GM19238 (cell line): ENCODE results near the gene HMBS.
A peak's percentile ranks its signal among the peaks of the same experiment; 100 is the strongest.

Source experiments
- DNase-seq: peaks from one replicate; pipeline ENCODE4 v3.0.0; 2011; ENCODE audit warnings: low spot score; ENCODE audit not compliant: insufficient read length

Gene HMBS

GRCh38 chr11:119067371-119068222 is 17.1 kb upstream of the HMBS start, which contains the start of gene VPS11:
VPS11 (plus strand) TSS chr11:119067818; CDS start chr11:119067824, 6 bp downstream.
- DNase-seq = peak; percentile 100

- DNase-seq = no peak
Measured at GRCh38 chr11:119077839-119078238, 6.8 kb upstream of the HMBS start.

GRCh38 chr11:119078675-119079420 is 5.8 kb upstream of the HMBS start:
- no peak for DNase-seq

- DNase-seq = no peak
Measured at GRCh38 chr11:119081682-119082260, 2.9 kb upstream of the HMBS start.

GRCh38 chr11:119085437-119085847 is 761 bp downstream of the HMBS start:
- no peak for DNase-seq

GRCh38 chr11:119087123-119087522 is 2.4 kb downstream of the HMBS start:
- no peak for DNase-seq

DNA sequence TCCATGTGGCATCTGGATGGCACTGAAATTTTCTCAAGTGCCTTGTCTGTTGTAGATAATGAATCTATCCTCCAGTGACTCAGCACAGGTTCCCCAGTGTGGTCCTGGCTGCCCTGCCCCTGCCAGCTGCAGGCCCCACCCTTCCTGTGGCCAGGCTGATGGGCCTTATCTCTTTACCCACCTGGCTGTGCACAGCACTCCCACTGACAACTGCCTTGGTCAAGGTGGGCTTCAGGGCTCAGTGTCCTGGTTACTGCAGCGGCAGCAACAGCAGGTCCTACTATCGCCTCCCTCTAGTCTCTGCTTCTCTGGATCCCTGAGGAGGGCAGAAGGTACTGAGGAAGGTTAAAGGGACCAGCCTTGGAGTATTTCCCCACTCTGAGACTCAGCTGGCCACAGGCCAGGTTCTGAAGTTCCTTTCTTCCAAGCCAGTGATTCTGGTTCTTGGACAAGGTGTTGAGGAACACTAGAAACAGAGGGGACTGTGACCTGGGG is 3.1 kb downstream of the HMBS start:
- no peak for DNase-seq

- no peak for DNase-seq
Measured at GRCh38 chr11:119088406-119088805, 3.7 kb downstream of the HMBS start.

DNA sequence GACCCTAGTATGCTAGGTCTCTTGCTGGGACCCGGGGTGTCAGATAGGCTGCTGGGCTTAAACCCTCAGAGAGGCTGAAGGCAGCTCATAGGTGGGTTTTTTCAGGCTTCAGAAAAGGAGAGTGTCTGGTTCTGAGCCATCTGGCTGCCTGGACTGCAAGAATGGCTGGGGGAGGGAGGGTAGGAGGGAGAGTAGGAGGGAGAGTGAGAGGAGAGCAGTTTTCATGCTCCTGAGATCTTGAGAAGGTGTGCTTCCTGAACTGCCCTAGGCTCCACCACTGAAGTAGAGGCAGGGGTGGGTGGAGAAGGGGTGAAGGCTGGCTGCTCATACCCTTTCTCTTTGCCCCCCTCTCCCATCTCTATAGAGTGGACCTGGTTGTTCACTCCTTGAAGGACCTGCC is 4.6 kb downstream of the HMBS start:
- no peak for DNase-seq

GRCh38 chr11:119091178-119091577 is 6.5 kb downstream of the HMBS start:
- DNase-seq = no peak

DNA sequence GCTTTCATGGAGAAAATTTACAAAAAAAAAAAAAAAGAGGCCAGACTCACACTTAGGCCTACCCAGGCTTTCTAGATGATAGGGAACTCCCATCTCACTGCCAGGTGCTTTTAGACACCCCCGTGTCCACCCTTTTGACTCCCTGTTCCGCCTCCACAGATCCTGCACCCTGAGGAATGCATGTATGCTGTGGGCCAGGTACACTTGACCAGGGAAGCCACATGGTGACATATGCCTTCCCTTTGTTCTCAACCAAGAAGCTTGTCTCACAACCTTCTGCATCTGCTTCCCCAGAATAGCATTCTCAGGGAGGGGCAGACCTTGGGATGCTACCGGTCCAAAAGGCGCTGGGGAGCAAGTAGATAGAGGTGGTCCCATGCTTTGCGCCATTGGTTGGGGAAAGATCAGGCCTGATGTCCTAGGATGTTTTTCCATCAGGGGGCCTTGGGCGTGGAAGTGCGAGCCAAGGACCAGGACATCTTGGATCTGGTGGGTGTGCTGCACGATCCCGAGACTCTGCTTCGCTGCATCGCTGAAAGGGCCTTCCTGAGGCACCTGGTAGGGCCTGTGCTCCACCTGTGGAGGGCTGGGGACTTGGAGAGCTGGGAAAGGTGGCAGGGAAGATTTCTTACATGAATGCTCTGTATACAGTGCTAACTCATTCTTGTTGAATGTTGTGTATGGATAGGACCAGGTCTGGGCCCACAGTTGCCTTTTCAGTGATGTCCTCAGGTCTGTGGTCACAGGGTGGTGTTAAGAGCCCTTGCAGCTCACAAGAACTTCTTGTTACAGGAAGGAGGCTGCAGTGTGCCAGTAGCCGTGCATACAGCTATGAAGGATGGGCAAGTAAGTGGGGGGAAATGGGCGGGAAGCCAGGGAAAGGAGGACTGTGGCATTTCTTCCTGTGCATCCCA is 7.5 kb downstream of the HMBS start:
- DNase-seq = no peak

- no peak for DNase-seq
Measured at GRCh38 chr11:119092880-119093842, 8.5 kb downstream of the HMBS start.

GRCh38 chr11:119093942-119094815 is 9.5 kb downstream of the HMBS start:
- no peak for DNase-seq

- DNase-seq = peak; percentile 37
Measured at GRCh38 chr11:119094816-119095065, 10.1 kb downstream of the HMBS start.

- DNase-seq = peak; percentile 96
Measured at GRCh38 chr11:119095066-119095880, 10.6 kb downstream of the HMBS start.

GRCh38 chr11:119099711-119100110 is 15.0 kb downstream of the HMBS start:
- no peak for DNase-seq

DNA sequence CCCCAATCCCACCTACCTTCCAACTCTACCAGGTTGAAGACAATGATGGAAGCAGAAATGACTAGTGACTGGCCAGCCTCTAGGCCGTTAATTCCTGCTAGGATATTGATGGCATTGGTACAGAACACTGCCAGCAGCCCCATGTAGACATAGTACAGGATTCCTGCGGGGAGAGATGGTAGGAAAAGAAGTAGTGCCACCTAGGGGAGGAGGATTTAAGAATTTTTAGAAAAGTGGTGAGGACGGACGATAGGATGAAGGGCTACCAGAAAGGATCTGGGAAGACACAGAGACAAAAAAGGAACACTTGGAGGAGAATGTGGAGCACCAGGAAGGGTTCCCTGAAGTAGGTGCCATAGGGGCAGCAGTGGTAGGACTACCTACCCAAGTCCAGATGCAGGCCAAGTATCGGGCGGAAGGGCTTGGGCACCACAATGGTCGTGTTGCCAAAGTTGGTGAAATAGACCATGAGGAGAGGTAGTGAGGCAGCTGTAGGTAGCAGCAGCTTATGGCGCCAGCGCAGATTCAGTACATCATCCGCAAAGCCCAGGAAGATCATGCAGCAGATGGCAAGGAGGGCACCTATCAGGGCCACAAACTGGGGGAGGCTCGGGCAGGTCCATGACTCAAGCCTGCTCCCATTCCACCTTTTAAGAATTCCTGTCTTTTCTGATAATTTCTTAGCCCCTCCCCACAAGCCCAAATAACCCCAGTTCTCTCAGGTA is 15.7 kb downstream of the HMBS start:
- no peak for DNase-seq
